GM12873 (cell line): ENCODE data around the gene PLPPR4.

Experiments
- CTCF ChIP-seq: IDR thresholded peaks from 2 replicates; pipeline ENCODE4 v1.5.1; 2012; ENCODE audit warnings: low read depth, mild to moderate bottlenecking, moderate library complexity, low read length, control low read depth; ENCODE audit not compliant: insufficient read depth; ENCODE audit errors: missing control alignments

The PLPPR4 gene

GRCh38 chr1:99315305-99315704, 51.0 kb downstream of the PLPPR4 start:
- TF ChIP-seq CTCF = no peak

- peak; percentile 23 for TF ChIP-seq CTCF
These were observed 62.1 kb downstream of the PLPPR4 start for GRCh38 chr1:99326215-99326949.

DNA sequence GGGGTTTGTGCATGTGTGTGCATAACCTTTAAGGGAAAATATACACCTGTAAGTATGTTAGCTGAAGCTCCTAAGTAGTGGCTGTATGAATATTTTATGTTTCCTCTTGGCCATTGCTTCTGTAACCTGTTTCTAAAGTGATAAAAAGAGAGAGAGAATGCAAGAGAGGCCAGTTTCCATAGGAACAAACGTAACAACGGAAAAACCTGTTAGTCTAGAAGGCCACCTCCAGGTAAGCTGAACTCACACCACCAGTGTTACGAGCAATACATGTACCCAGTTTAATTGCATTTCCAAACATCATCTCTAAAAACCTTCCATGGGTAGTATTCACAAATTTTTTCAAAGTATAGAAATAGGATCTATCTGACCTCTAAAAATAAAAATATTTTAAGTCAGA, 63.1 kb downstream of the PLPPR4 start:
- TF ChIP-seq CTCF = no peak

DNA sequence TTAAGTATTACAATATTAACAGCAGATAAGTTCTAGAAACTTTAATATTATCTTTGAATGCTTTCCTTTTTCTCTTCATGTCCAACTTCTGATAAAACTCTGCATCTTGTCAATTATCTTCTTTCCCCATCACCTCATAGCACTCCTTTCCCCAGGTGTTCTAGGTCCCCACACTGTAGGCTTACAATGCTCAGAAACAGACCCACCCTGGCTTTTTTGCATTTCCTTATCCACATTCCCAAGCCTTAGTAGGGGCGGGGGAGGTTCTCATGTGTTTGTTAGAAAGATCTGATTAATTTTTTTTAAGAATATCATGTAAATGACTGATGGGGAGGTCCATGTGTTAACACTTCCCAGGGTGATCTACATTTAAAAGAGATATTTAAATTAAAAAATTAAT, 63.9 kb downstream of the PLPPR4 start:
- TF ChIP-seq CTCF = no peak

DNA sequence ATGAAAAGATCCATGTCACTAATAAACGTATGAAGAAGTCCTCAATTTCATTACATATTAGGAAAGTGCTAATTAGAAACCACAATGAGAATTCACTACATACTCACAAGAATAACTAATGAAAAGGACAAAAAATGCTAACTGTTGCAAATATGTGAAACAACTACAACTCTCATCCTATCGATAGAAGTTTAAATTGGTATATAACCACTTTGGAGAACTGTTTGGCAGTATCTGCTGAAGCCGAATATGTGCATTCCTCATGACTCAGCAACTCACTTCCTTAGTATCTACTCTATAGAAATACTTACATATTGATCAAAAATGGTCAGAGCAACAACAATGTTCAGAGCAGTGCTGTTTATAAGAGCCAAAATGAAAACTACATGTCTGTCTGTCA, 66.8 kb downstream of the PLPPR4 start:
- no peak for TF ChIP-seq CTCF

- TF ChIP-seq CTCF = no peak
These were observed 67.3 kb downstream of the PLPPR4 start for GRCh38 chr1:99331636-99332035.

DNA sequence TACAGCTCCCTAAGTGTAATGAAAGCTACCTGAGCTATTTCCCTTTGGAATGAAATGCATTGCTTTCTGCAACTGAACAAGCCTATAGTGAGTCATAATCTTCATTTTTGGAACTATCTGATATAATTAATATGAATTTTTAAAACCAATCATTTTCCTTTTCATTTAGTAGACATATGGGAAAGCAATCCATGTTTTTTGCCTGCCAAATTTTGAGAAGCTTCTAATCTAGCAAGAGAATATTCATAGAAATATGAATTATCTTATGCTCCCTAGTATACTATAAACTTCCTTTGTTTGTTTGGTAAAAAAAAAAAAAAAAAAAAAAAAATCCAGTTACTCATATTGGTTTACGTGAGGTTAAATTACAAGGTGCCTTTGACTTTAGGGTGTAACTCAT, 68.3 kb downstream of the PLPPR4 start:
- no peak for TF ChIP-seq CTCF
